Cardiac muscle cell (in vitro differentiated cells and primary cell): ENCODE results near the gene TM4SF20. TPM values are rescaled to one million over a fixed set of nuclear protein-coding genes. Genes with fewer than 3 reads are reported as not detected.

Source experiments
- DNase-seq, 2 donors: peaks; one replicate each; pipeline versions ENCODE4 v3.0.0 to v3.0.0-alpha.2; 2010 to 2017; ENCODE audit warnings: low read depth in 1 of 2, low spot score in 1 of 2
- H3K27ac ChIP-seq: fragments of 200-600 bp; sonication (generic); 2 replicates; pipeline ENCODE4 v1.5.1; 2016
- H3K27me3 ChIP-seq: fragments of 200-600 bp; sonication (generic); 2 replicates; pipeline ENCODE4 v1.6.0; 2016; ENCODE audit warnings: control low read depth
- H3K36me3 ChIP-seq: fragments of 200-600 bp; sonication (generic); 2 replicates; pipeline ENCODE4 v1.5.1; 2016; ENCODE audit warnings: control low read depth
- H3K4me1 ChIP-seq: fragments of 200-600 bp; sonication (generic); 2 replicates; pipeline ENCODE4 v1.8.1; 2017; ENCODE audit warnings: low read depth, mild to moderate bottlenecking, mixed run types
- H3K4me3 ChIP-seq: fragments of 200-600 bp; sonication (generic); 2 replicates; pipeline ENCODE4 v1.5.1; 2016; ENCODE audit warnings: mild to moderate bottlenecking
- H3K9me3 ChIP-seq: fragments of 200-600 bp; sonication (generic); 2 replicates; pipeline ENCODE4 v1.5.1; 2017; ENCODE audit warnings: low read depth, mild to moderate bottlenecking, control low read depth
- CTCF ChIP-seq: IDR thresholded peaks from 2 replicates; pipeline ENCODE4 v1.5.1; 2012; ENCODE audit warnings: low read depth, mild to moderate bottlenecking, low read length
- polyA plus RNA-seq: library from polyadenylated mRNA; unstranded; fragments of >200 nt; fragmentation: Nextera tagmentation; extraction: Ambion mirVana; gene quantifications from 2 replicates; pipeline ENCODE4 v1.2.1, GENCODE V29; 2016
- total RNA-seq: library from RNA; depleted of rRNA; stranded (reverse); fragments of >200 nt; gene quantifications from 2 replicates; pipeline ENCODE4 v1.2.3, GENCODE V29; 2016

Gene TM4SF20
- total and polyA plus RNA-seq, 2 experiments from 2014 or later, result not detected

- no peaks in the 10 kb centered on the region for H3K36me3 ChIP-seq
- no peak overlapping the region for H3K27ac ChIP-seq
- no peaks in the 10 kb centered on the region for H3K9me3 ChIP-seq
- no peak for DNase-seq
- H3K27me3 ChIP-seq, result no peaks in the 10 kb centered on the region
- no peak overlapping the region for H3K4me3 ChIP-seq
- H3K4me1 ChIP-seq, result no peaks in the 10 kb centered on the region
- peak; percentile 10 for TF ChIP-seq CTCF
Measured at GRCh38 chr2:227377467-227378351, 1.4 kb downstream of the TM4SF20 start.

- no peaks in the 10 kb centered on the region for H3K9me3 ChIP-seq
- H3K27ac ChIP-seq, result no peak overlapping the region
- no peak for TF ChIP-seq CTCF
- H3K4me1 ChIP-seq, result no peaks in the 10 kb centered on the region
- H3K4me3 ChIP-seq, result no peak overlapping the region
- H3K36me3 ChIP-seq, result no peaks in the 10 kb centered on the region
- peak in 1 of 2 donors; percentile 64 for DNase-seq
- H3K27me3 ChIP-seq, result no peaks in the 10 kb centered on the region
Measured at GRCh38 chr2:227376656-227377396, 2.3 kb downstream of the TM4SF20 start.

GRCh38 chr2:227374158-227374557 is 4.9 kb downstream of the TM4SF20 start:
- no peak for TF ChIP-seq CTCF
- peak in 1 of 2 donors; percentile 89 for DNase-seq
- no peaks in the 10 kb centered on the region for H3K4me1 ChIP-seq
- H3K4me3 ChIP-seq, result no peak overlapping the region
- no peaks in the 10 kb centered on the region for H3K9me3 ChIP-seq
- H3K36me3 ChIP-seq, result no peaks in the 10 kb centered on the region
- H3K27ac ChIP-seq, result no peak overlapping the region
- H3K27me3 ChIP-seq, result no peaks in the 10 kb centered on the region

DNA sequence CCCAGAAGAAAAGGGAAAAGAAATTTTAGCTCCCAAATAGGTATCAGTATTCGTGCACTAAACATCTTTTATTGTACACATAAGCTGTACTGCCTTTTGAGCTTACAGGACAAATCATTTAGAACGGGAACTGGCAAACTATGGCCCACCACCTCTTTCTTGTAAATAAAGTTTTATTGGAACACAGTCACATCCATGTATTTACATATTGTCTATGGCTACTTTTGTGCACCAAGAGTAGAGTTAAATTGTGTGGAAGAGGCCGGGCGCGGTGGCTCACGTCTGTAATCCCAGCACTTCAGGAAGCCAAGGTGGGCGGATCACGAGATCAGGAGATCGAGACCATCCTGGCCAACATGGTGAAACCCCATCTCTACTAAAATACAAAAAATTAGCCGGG is 5.7 kb downstream of the TM4SF20 start:
- no peaks in the 10 kb centered on the region for H3K36me3 ChIP-seq
- no peaks in the 10 kb centered on the region for H3K27me3 ChIP-seq
- no peak for TF ChIP-seq CTCF
- H3K4me1 ChIP-seq, result no peaks in the 10 kb centered on the region
- DNase-seq, result no peak
- no peaks in the 10 kb centered on the region for H3K9me3 ChIP-seq
- no peak overlapping the region for H3K27ac ChIP-seq
- no peak overlapping the region for H3K4me3 ChIP-seq

DNA sequence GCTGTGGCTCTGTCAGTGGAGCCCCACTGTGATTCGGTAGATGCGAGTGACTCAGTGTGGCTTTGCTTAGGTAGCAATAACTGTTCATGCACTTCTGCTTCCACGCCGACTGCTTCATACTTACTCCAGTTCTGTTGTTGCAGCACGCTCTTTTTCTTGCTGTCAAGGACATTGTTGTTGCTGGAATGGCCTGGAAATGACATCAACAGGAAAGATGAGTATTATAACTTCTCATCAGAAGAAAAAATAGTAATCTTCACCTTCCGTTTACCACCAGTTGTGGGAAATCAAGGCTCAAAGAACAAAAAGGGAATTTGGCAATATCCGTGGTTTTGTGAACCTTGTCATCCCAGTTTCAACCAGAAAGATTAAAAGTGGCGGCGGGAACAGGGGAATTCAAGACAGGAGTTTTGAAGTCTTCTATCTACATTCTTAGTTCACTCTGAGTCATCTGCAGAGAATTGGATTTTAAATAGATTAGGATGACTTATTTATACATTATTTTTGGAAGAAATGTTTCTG is 8.3 kb downstream of the TM4SF20 start:
- peak in 1 of 2 donors; percentile 89 for DNase-seq
- no peaks in the 10 kb centered on the region for H3K36me3 ChIP-seq
- H3K4me1 ChIP-seq, result no peaks in the 10 kb centered on the region
- TF ChIP-seq CTCF, result no peak
- no peak overlapping the region for H3K27ac ChIP-seq
- H3K9me3 ChIP-seq, result no peaks in the 10 kb centered on the region
- H3K27me3 ChIP-seq, result no peaks in the 10 kb centered on the region
- no peak overlapping the region for H3K4me3 ChIP-seq
